Vagina (tissue), 2 donors: Measurements from ENCODE around the gene CD200R1.

Experiments used
- POLR2A ChIP-seq, 2 donors: fragments of 450-650 bp; IDR thresholded peaks; one replicate each; pipeline ENCODE4 v1.6.1; 2017; ENCODE audit warnings: antibody characterized with exemption in 2 of 2, mild to moderate bottlenecking in 2 of 2, moderate library complexity in 2 of 2
- TF ChIP-seq, protein P1 (sequence below), 3 experiments: fragments of 450-650 bp in 2 of 3; fragments of 200-600 bp in 1 of 3; sonication (generic) in 1 of 3; IDR thresholded peaks; one replicate each; pipeline ENCODE4 v1.5.1; 2017 to 2019; ENCODE audit warnings: antibody characterized with exemption in 3 of 3, mild to moderate bottlenecking in 2 of 3, moderate library complexity in 2 of 3

DNA sequence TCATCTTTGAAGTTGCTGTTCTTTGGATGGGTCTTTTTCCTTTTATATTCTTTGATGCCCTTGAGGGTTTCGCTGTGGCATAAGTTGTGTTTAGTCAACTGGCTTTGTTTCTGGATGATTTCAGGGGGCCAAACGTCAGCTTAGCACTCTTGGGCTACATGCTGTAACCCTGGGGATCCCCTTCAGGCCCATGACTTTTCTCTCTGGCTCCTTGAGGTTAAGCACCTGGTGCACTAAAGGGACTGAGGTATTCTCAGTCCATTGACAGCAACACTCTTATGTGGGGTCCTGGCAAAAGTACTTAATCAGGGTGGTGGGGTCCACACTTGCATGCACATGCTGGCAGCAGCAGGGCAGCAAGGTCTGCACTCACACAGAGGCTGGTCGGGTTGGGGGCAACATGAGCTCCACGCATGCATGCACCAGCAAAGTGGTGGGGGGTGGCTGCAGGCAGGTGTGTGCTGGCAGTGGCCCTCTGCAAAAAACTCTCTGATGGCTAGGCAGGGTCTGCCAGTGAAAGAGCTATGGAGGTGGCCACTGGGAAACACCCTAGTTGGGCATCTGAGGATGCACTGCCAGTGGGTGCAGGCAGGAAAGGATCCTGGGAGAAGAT is 90.1 kb downstream of the CD200R1 start:
- TF ChIP-seq, protein P1, sequence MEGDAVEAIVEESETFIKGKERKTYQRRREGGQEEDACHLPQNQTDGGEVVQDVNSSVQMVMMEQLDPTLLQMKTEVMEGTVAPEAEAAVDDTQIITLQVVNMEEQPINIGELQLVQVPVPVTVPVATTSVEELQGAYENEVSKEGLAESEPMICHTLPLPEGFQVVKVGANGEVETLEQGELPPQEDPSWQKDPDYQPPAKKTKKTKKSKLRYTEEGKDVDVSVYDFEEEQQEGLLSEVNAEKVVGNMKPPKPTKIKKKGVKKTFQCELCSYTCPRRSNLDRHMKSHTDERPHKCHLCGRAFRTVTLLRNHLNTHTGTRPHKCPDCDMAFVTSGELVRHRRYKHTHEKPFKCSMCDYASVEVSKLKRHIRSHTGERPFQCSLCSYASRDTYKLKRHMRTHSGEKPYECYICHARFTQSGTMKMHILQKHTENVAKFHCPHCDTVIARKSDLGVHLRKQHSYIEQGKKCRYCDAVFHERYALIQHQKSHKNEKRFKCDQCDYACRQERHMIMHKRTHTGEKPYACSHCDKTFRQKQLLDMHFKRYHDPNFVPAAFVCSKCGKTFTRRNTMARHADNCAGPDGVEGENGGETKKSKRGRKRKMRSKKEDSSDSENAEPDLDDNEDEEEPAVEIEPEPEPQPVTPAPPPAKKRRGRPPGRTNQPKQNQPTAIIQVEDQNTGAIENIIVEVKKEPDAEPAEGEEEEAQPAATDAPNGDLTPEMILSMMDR (IDR thresholded peaks at IDR 0.05) = no peak
- no peak for TF ChIP-seq POLR2A (IDR thresholded peaks at IDR 0.05)
